ENCODE results near the gene CRIP1.

The CRIP1 gene

DNA sequence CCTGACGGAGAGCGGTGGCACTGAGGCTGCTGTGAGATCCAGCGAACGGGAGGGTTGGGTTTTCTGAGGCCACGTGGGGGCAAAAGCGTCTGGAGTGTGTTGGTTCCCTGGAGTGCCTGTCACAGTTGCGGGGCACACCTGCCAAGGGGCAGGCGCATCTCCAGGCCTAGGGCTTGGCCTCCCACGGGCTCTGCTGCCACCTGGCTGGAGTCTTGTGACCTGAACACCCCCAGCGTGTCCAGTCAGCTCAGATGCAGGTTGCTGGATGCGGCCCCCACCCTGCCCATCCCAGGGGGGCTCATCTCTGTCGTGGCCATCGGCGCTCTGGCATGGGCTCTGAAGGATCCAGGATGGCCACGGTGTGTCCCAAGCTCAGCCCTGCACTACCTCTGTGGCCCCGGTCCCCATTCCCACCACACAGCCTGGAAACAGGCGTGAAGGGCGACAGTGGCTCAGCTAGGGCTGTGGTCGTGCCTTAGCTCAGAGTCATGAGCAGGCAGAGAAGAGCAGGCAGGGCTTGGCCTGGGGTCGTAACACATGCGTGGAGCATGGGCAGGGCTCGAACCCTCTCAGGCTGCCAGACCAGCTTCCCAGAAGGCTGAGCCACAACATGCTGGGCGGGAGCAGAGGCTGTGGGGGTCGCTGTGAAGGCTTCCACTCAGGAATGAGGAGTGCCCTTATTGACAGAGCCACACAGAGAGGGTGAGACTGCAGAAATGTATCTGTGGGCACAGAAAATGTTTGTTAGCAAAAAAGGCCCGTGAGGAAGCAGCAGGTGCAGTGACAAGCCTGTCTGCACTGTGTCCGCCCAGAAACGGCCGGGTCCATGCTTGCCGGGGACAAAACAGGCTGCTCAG lies 35.6 kb upstream of the CRIP1 start:
- DNase-seq (ENCODE audit: low read depth) = no peak

DNA sequence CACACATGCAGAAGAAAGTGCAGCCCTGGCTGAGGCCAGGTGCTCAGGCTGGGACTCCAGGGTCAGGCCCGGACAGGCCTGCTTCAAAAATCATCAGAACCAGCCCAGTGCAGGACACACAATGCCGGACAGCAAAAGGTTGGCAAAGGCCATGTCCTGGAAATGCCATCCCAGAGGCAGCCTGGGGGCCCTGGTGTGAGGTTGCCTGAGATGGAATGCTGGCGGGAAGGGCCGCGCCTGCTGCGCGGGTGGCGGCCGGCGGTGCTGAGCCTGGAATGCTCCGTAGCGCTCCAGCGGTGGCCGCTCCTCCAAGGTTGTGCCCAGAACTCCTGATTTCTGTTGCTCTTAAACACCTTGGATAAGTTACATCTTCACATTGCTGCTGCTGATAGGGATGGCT lies 33.7 kb upstream of the CRIP1 start:
- no peak for DNase-seq (ENCODE audit: low read depth)

DNA sequence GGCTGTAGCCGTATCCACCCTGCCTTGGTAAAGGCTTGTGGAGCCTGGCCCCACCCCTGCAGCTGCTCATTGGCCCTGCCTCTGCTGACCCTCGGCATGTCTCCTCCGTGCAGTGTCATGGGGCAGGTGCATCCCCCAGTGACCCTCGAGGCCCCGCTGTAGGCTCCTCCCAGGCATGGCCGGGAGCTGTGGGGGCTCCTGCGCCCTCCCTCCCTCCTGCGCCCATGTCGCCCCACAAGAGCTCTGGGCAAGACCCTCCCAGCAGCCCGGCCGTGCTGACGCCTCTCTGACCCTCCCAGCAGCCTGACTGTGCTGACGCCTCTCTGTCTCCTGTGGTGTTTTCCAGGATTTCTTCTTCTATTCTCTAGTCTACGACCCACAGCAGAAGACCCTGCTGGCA lies 32.8 kb upstream of the CRIP1 start:
- DNase-seq (ENCODE audit: low read depth) = no peak

DNA sequence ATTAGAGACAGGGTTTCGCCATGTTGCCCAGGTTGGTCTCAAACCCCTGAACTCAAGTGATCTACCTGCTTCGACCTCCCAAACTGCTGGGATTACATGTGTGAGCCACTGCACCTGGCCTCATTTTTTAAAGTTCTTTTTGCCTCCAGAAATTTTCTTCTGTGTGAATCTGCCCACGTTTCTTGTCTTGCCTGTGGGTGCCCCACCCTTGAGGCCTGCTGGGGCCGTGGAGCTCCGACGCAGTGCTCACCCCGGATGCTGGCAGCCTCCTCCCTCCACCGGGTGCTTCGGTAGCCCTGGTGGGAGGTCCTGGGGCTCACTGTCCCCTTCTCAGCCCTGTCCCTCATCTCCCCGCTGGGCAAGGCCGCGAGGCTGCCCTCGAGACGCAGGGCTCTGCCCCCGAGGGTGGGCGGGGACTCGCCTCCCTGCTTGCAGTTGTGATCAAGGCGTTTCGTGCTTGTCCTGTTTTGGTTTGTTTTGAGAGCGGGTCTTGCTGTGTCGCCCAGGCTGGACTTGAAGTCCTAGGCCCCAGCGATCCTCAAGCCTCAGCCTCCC lies 31.5 kb upstream of the CRIP1 start:
- no peak for DNase-seq (ENCODE audit: low read depth)

DNA sequence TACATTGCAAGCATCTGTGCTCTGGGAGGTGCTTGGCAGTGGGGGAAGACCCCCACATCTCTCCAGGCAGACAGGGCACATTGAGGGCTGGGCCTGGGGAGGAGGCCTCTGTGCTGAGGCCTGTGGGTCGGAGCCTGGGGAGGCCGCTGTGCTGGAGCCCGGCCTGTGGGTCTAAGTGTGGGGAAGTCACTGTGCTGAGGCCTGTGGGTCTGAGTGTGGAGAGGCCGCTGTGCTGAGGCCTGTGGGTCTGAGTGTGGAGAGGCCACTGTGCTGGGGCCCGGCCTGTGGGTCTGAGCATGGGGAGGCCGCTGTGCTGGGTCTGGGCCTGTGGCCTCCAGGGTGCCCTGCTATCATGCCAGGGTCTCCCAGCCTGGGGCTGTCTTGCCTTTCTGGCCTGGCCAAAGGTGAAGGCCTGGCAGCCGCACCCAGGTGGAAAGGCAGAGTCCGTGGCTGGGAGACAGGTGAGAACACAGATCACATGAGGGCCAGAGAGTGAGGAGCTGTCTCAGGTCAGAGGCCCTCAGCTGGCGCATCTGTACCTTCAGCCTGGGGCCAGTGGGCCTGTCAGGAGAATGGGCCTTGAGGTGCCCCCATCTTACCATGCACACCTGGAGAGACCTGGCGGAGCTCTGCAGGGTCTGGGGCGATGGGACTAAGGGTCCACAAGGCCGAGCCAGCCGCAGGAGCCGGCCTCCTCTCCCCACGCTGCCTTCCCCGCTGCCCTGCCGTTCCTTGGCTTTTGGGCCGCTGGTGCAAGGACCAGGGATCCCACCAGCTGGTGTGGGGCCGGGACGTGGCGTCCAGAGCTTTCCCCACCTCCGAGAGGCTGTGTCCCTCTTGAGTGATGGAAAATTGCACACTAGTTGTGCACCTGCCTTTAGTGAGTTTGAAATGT lies 30.7 kb upstream of the CRIP1 start:
- DNase-seq (ENCODE audit: low read depth) = no peak

DNA sequence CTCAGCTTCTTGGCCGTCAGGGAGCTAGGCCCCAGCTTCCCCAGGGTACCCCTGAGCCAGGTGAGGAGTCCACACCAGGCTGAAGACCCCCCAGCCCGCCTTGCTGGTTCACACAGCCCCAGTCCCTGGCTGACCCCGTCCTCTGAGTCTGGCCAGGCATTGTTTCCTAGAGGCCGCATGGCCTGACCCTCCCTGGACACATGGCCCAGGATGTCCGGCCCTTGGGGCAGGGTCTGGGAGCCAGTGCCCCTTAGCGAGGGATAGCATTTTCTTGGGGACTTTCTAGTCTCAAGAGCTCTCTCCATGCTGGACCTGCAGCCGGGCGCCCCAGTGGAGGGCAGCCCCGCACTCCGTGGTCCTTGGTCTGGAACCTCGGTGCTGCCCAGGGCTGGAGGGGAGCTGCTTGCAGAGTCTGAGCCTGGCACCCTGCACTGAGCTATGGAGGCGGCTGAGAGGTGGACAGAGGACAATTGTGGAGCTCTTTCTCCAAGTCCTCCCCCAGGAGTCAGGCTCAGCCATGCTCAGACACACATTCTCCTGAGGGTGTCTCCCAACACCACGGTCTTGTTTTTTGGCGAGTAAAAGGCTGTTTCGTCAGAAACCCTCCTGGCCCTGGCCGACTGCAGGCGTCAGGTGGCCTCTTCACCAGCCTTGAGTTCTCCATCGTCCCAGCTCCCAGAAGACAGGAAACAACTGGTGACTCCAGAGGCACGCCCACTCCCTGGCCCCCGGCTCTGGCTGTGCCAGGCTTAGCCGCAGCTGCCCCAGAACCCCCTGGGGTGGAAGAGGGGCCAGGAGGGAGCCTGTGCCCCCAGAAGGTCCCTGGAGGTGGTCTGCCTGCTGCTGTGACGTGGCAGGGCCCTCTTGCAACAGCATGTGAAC lies 29.7 kb upstream of the CRIP1 start:
- no peak for DNase-seq (ENCODE audit: low read depth)

DNA sequence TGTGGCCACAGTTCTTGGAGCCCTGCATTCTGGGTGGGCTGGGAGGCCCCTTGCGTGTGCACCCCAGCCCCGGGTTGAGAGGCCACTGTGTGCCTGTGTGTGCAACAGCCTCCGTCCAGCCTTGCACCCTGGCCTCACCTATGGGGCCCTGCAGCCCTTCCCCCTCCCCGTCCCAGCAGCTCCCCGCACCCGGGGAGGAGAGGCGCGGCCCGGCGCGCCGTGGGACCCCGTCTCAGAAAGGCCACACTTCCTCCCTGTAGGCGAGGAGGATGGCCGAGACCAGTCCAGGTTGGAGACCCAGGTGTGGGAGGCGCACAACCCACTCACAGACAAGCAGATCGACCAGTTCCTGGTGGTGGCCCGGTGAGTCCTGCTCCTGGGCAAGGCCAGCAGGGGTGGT lies 28.7 kb upstream of the CRIP1 start:
- DNase-seq (ENCODE audit: low read depth) = no peak

DNA sequence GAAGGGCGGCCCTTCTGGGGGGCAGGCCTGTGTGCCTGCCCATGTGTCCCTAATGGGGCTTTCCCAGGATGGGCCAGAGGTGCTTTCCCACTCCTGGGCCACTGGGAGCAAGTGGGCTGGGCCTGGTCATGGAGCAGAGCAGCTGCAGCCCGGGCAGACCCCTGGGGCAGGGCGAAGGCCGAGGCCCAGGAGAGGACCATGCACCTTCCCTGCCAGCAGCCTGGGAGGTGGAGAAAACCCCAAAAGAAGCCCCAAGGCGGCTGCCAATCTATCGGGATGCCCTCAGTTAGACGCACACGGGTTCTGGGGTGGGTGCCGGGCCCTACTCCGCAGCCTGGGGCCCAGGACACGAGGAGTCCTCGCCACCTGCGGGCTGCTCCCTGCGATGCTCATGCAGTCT lies 28.1 kb upstream of the CRIP1 start:
- no peak for DNase-seq (ENCODE audit: low read depth)

DNA sequence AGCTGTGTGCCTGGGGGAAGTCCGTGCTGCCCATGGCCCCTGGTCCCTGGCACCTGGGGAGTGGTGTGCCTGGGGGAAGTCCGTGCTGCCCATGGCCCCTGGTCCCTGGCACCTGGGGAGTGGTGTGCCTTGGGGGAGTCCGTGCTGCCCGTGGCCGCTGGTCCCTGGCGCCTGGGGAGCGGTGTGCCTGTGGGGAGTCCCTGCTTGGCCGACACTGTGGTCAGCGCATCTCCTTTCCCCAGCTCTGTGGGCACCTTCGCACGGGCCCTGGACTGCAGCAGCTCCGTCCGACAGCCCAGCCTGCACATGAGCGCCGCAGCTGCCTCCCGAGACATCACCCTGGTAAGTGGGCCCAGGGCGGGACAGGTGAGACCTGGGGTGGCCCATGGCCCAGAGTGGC lies 26.6 kb upstream of the CRIP1 start:
- DNase-seq (ENCODE audit: low read depth) = no peak

DNA sequence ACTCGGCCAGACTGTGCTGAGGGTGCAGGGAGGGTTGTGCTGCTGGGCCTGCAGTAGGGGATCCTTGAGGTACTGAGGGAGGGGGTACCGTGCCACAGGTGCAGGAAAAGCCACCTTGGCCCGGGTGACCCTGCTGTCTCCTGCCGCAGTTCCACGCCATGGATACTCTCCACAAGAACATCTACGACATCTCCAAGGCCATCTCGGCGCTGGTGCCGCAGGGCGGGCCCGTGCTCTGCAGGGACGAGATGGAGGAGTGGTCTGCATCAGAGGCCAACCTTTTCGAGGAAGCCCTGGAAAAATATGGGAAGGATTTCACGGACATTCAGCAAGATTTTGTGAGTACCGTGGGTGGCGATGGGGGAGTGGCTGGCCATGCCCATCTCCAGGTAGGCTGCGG lies 26.1 kb upstream of the CRIP1 start:
- DNase-seq (ENCODE audit: low read depth) = no peak

DNA sequence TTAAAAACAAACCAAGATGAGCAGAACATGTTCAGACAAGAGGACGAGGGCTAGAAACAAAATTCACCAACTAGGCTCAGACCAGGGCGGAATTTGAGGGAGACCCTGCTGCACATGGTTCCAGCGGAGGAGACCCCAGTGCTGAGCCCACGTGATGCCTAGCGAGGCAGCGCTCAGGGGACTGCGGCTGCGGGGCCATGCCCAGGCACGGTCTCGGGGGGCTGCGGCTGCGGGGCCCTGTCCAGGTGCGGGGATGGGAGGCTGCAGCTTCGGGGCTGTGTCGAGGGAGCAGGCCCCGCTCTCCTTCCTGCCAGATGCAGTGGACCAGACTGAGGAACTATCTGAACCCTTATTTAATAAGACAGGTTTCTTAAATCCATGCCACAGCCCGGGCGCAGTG lies 24.8 kb upstream of the CRIP1 start:
- no peak for DNase-seq (ENCODE audit: low read depth)

DNA sequence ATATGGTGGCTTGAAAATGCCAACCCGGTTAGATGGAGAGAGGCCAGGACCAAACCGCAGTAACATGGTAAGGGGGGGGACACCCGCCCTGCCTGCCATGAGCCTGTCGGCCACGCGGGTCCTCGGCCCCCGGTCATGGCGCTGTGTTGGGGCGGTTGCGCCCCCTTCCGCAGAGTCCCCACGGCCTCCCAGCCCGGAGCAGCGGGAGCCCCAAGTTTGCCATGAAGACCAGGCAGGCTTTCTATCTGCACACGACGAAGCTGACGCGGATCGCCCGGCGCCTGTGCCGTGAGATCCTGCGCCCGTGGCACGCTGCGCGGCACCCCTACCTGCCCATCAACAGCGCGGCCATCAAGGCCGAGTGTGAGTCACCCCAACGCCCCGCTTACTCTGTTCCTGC lies 22.2 kb upstream of the CRIP1 start:
- no peak for DNase-seq (ENCODE audit: low read depth)

DNA sequence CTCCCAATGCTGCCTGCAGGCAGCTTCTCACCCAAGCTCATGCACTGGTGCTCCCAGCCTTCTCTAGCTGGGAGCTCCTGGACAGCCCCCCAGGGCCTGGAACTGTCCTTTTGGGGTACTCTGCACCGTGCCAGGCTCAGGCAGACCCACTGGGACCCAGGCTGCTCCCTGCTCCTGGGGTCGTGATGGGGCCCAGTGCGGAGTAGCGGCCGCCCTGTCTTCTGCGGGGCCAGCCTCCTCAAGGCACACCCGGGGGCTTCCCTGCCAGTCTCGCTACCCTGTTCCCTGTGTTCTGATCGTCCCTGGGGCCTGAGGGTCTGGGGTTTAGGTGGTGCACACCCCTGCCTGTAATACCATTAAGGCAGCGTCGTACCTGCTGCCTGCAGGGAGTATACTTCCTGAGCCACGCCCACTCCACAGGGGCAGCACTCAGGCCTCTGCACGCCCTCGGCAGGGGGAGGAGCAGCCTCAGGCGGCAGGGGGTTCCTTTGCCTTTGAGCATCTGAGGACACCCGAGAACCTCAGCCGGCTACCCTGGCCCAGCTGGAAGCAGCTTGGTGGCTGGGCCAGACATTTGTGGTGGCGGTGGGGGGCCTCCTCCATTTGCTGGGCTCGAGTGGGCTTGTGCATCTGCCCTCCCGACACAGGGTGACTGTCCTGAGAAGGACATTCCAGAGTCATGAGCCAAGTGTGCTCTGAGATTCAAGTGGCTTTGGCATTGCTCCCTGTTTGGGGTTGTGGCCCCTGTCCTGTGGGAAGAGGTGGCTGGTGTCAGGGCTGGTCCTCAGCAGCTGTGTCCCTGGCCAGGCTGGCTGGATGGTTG lies 21.3 kb upstream of the CRIP1 start:
- DNase-seq (ENCODE audit: low read depth) = no peak

DNA sequence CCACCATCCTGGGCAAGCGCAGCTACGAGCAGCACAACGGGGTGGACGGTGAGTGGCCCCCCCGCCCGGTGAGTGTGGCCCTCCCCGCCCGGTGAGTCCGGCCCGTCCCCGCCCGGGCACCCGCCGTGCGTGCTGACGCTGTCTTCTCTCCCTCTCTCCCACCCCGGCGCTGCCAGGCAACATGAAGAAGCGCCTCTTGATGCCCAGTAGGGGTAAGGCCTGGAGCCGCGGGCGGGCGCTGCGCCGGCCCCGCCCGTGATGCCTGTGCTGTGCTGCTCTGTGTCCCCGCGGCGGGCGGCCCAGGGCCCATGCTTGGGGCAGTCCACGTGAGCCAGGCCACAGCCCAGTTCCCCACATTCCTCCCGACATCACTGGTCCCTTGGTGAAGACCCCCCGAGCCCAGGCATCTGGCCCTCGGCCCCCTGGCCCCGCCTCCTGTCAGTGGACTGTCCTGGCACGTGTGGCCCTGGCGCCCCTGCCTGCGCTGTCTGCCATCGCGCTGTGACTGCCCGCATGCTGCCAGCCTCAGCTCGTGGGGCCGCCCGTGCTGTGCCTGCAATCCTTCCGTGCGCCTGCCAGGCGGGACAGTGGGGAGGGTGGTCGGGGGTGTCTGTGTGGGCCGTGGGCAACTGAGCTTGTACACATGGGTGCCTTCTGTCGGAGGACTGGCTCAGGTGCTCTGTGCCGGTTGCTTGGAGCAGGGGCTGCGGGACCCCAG lies 20.0 kb upstream of the CRIP1 start:
- no peak for DNase-seq (ENCODE audit: low read depth)

DNA sequence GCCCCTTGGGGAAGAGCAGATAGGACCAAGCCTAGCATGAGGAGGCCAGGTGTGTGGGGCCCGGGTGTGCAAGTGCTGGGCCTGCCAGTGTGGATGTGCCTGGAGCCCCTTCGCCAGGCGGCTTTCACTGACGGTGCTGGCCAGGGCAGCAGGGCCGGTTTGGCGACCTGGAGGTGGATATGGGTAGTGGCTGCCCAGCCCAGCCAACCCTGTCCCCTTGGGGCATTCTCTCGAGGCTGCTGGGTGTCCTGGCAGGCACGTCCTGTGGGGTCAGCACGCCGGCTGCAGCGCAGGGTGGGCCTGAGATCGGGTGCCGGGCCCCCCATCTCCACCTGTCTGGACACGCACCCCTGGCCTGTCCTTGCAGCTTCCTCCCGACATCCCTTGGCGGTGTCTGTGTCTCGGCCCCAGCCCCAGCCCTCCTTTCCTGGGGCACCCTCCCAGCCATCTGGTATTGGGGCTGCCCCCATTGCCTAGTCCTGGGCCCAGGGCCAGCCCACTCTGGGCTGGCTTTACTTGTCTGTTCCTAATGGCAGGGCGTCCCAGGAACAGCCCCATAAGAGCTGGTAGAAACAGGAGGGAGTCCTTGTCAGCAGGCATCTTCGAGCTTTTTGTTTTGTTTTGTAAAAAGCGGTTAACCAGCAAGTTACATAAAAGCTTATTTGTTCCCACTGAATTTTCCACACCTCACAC lies 19.3 kb upstream of the CRIP1 start:
- DNase-seq (ENCODE audit: low read depth) = no peak

DNA sequence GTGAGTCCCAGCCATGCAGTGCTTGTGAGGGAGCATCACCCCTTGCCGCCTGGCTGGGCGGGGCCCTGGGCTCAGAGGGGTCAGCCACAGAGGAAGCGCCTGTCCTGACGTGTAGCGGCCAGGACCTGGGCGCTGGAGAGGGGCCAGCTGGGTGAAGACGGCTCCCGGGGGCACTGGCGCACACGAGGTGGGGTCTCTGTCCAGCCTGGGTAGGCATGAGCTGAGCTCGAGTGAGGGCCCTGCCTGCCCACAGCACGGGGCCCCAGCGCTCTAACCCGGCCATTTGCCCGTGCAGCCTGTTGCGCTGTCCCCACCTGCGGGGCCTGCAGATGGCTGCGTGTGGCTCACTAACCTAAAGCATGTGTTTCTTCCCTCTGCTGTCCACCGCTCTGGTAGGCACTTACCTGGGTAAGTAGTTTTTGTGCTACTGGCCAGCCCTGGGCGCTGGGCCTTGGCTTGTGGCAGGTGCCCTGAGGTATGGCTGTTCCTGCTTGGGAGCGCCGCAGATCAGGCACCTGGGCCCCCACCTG lies 18.7 kb upstream of the CRIP1 start:
- DNase-seq (ENCODE audit: low read depth) = no peak

DNA sequence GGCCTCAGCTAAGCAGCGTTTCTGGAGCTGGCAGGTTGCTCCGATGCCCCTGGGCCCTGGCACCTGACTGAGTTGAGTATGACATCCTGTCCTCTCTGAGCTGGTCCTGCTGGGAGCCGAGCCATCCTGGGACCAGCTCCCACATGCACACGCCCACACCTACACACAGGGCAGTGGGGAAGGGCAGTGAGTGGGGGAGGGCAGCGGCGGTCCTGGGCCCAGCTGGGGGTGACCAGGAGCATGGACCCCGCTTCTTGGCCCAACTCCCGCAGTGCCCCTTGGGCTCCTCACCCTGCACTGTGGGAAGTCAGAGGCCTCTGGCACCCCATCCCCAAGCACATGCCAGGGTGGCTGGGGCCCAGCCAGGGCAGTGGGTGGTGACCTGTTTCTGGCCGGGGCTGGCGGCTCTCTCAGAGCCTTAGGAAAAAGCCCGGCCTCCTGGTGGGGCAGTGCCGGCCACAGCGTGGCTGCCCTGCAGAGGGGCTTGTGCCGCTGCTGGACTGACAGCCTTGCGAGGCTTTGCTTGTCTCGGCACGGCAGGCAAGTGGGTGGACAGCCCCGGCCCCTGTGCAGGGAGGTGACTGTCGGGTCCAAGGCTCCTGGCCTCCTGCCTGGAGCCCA lies 18.0 kb upstream of the CRIP1 start:
- no peak for DNase-seq (ENCODE audit: low read depth)

DNA sequence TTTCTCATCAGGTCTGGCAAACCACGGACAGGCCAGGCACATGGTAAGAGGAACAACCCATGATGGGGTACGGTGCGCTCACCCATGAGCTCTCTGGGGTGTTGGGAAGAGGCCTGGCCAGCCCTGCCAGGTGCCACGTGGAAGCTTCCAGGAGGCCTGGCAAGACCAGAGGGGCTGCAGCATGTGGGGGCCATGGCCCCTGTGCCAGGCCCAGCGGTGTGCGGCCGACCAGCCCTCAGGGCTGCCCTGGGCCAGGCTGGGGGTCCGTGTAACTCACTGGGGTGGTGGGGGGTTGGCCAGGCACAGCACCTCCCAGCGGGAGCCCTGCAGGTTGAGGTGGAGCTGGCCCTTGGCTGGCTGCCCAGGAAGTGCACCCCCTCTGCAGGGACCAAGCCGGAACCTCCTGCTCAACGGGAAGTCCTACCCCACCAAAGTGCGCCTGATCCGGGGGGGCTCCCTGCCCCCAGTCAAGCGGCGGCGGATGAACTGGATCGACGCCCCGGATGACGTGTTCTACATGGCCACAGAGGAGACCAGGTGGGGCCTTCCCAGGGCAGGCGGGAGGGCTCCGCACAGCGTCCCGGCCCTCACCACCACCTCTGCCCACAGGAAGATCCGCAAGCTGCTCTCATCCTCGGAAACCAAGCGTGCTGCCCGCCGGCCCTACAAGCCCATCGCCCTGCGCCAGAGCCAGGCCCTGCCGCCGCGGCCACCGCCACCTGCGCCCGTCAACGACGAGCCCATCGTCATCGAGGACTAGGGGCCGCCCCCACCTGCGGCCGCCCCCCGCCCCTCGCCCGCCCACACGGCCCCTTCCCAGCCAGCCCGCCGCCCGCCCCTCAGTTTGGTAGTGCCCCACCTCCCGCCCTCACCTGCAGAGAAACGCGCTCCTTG lies 17.0 kb upstream of the CRIP1 start:
- DNase-seq (ENCODE audit: low read depth) = no peak

All from non-pigmented ciliary epithelial cell (primary cell).